ENCODE measurements around the gene TPRA1.

- TF ChIP-seq CTCF (IDR thresholded peaks at IDR 0.05) (no peak), POLR2A (IDR thresholded peaks at IDR 0.05) (no peak)
Measured at GRCh38 chr3:127541320-127541719, 49.2 kb downstream of the TPRA1 start.
